GM21423 (cell line): ENCODE measurements around the gene TEX2.

Source experiments
- ATAC-seq: cut with Tn5 transposase; IDR thresholded peaks from one replicate; pipeline ENCODE4 v1.9.1; 2021; ENCODE audit warnings: mild to moderate bottlenecking, moderate library complexity; ENCODE audit not compliant: unreplicated experiment

The TEX2 gene

GRCh38 chr17:64148699-64149098, 114.4 kb downstream of the TEX2 start:
- no peak for ATAC-seq

GRCh38 chr17:64148017-64148631, 114.9 kb downstream of the TEX2 start:
- no peak for ATAC-seq

GRCh38 chr17:64147110-64148016, 115.7 kb downstream of the TEX2 start:
- ATAC-seq = no peak

GRCh38 chr17:64146418-64147109, 116.5 kb downstream of the TEX2 start:
- no peak for ATAC-seq

GRCh38 chr17:64145751-64146417, 117.2 kb downstream of the TEX2 start:
- ATAC-seq = peak; percentile 96

GRCh38 chr17:64145375-64145750, 117.7 kb downstream of the TEX2 start:
- ATAC-seq = no peak

GRCh38 chr17:64139542-64139941, 123.5 kb downstream of the TEX2 start:
- no peak for ATAC-seq

- no peak for ATAC-seq
Observed at GRCh38 chr17:64138441-64138840, 124.6 kb downstream of the TEX2 start.

GRCh38 chr17:64135000-64135399, 128.1 kb downstream of the TEX2 start:
- no peak for ATAC-seq

- no peak for ATAC-seq
Observed at GRCh38 chr17:64134216-64134970, 128.7 kb downstream of the TEX2 start.

GRCh38 chr17:64133546-64134215, 129.4 kb downstream of the TEX2 start:
- no peak for ATAC-seq

GRCh38 chr17:64131606-64132270, 131.3 kb downstream of the TEX2 start:
- ATAC-seq = no peak

- peak; percentile 3 for ATAC-seq
Observed at GRCh38 chr17:64130559-64131001, 132.5 kb downstream of the TEX2 start.

GRCh38 chr17:64129765-64130558, 133.1 kb downstream of the TEX2 start, which contains the start of gene ERN1:
TSS of gene ERN1 (minus strand) at chr17:64130144. CDS start at chr17:64130029, 115 bp downstream.
- ATAC-seq = peak; percentile 80

GRCh38 chr17:64129515-64129764, 133.6 kb downstream of the TEX2 start:
- no peak for ATAC-seq

GRCh38 chr17:64128787-64129514, 134.1 kb downstream of the TEX2 start:
- ATAC-seq = peak; percentile 1

GRCh38 chr17:64126918-64127317, 136.1 kb downstream of the TEX2 start:
- no peak for ATAC-seq

- ATAC-seq = no peak
Observed at GRCh38 chr17:64125937-64126336, 137.1 kb downstream of the TEX2 start.
